HG02588 (cell line): Measurements from ENCODE around the gene APLP2.
"Not testable (repeated sequence)": the region's sequence is repeated elsewhere in the genome, so short reads cannot be mapped to it uniquely, and the experiment has no call there.

Experiments
- ATAC-seq: cut with Tn5 transposase; IDR thresholded peaks from one replicate; pipeline ENCODE4 v1.9.1; 2021; ENCODE audit warnings: mild to moderate bottlenecking, moderate library complexity; ENCODE audit not compliant: unreplicated experiment

APLP2 gene

DNA sequence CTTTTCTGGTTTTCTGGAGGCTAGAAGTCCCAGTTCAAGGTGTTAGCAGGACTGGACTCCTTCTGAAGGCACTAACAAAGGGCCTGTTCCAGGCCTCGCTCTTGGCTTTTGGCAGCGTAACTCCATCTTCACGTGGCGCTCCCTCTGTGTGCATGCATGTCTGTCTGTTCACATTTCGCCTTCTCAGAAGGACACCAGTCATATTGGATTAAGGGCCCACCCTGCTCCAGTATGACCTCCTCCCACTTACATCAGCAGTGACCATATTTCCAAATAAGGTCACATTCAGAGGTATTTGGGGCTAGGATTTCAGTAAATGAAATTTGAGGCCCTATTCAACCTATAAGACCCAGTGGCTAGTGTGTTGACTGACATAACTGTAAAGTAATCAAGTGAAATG is 20.0 kb downstream of the APLP2 start:
- ATAC-seq: no peak

DNA sequence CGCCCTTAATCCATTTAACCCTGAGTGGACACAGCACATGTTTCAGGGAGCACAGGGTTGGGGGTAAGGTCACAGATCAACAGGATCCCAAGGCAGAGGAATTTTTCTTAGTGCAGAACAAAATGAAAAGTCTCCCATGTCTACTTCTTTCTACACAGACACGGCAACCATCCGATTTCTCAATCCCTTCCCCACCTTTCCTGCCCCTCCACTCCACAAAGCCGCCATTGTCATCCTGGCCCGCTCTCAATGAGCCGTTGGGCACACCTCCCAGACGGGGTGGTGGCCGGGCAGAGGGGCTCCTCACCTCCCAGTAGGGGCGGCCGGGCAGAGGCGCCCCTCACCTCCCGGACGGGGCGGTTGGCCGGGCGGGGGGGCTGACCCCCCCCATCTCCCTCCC is 20.8 kb downstream of the APLP2 start:
- ATAC-seq: not testable (repeated sequence)

DNA sequence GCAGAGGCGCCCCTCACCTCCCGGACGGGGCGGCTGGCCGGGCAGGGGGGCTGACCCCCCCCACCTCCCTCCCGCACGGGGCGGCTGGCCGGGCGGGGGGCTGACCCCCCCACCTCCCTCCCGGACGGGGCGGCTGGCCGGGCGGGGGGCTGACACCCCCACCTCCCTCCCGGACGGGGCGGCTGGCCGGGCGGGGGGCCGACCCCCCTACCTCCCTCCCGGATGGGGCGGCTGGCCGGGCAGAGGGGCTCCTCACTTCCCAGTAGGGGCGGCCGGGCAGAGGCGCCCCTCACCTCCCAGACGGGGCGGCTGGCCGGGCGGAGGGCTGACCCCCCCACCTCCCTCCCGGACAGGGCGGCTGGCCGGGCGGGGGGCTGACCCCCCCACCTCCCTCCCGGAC is 21.5 kb downstream of the APLP2 start:
- ATAC-seq: not testable (repeated sequence)

DNA sequence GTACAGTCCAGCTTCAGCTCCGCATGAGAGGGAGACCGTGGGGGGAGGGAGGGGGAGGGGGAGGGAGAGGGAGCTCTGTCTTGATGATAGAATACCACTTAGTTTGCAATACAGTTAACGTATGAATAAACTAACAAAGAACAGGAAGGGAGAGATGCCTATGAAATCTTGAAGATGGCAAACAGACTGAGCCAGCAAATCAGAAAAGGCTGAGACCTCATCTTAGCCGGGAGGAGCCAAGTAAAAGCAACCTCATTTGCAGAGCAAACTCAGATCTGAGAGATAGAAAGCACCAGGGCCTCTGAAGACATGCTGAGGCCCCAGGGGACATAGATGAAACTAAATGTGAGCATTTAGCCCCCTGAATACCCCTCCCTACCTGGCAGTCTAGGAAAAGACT is 23.0 kb downstream of the APLP2 start:
- ATAC-seq: no peak

DNA sequence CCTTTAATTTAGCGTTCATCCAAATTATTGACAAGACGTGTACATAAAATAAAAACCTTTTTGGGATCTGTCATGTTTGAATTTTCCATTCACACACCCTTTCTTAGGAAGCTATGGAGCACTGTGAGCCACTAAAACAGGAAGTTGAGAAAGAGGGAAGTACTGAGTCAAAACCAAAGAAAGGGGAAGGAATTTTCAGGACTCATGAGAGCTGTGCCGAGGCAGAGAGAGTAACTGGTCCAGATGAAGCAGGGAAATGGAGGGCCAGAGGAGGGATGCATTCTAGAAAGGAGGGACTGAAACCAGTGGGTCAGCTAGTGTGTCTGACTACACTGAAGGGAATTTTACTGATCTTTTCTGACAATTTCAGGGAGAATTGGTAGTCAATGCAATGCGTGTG is 24.9 kb downstream of the APLP2 start:
- ATAC-seq: no peak

DNA sequence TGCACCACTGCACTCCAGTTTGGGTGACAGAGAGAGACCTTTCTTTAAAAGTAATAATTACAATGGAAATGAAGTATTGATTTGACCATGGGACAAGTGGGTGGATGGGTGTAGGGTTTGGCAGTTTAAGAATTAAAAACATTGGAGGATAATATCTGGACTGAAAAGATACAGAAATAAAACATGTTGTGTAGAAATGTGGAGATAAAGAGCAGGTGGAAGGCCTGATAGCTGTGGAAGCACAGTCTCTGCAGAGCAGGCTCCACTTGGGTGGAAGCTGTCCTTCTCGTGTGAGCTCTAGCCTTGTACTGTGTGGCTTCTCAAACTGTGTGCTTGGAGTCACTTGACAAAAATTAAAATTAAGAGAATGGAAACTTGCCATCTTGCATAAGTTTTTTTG is 25.6 kb downstream of the APLP2 start:
- ATAC-seq: no peak

DNA sequence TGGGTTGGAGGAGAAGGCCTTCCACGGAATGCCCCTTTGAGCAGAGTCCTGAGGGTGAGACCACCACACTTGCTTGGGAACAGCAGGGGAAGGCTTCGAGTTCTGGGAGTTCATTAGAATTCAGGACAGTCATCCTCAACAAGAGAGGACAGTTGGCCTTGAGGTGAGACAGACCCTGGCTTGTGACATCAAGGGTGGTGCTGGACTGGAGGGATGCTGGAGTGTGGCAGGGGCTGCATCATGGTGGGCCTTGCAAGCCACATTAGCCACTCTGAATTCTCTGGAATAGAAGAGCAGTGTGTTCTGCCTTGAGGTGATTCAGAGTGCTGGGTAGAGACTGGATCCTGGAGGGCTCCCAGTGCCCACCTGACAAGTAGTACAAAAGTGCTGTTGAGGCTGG is 26.3 kb downstream of the APLP2 start:
- no peak for ATAC-seq

DNA sequence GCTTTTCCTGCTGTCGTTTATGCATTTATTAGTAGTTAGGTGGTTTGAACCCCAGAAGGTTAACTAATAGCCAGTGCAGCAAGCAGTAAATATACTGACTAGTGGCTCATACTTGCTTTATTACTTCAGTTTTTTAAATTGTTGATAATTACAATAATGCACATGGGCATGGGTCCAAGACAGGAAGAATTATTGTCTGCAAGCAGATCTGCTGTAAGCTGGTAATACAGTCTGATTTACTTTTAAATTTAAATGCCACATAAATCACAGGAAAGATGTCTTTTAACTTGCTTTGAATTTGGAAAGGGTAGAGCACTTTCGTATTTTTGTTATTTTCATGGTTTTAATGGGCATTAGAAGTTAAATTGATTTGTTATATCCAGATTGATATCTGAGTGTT is 27.1 kb downstream of the APLP2 start:
- ATAC-seq: no peak

DNA sequence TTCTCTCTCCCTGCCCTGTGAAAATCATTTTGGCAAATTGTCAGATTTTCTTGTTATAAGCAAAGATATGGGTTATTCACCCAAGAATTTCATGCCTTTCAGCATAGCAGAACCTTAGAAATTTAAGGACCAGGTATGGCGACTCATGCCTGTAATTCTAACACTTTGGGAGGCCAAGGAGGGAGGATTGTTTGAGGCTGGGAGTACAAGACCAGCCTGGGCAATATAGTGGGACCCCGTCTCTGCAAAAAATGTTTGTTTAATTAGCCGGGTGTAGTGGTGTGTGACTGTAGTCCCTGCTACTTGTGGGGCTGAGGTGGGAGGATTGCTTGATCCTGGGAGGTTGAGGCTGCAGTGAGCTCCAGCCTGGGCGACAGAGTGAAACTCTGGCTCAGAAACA is 27.6 kb downstream of the APLP2 start:
- no peak for ATAC-seq

DNA sequence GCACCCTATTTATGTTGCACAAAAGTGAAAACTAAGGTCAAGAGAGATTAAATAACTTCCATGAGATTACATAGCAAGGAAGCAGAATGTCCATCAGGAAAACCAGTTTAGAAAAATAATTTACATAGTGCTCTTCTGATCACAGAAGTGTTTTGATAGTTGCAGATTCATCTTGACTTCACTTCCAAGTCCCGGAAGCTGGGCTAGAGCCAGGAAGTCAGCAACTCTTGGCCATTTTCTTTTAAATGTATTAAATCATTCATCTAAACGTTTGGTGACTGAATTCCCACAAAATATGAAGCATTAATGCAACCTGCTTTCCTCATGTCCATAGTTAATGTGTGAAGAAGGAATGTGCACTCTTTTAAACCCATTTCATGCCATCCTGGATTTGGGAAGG is 29.7 kb downstream of the APLP2 start:
- no peak for ATAC-seq

DNA sequence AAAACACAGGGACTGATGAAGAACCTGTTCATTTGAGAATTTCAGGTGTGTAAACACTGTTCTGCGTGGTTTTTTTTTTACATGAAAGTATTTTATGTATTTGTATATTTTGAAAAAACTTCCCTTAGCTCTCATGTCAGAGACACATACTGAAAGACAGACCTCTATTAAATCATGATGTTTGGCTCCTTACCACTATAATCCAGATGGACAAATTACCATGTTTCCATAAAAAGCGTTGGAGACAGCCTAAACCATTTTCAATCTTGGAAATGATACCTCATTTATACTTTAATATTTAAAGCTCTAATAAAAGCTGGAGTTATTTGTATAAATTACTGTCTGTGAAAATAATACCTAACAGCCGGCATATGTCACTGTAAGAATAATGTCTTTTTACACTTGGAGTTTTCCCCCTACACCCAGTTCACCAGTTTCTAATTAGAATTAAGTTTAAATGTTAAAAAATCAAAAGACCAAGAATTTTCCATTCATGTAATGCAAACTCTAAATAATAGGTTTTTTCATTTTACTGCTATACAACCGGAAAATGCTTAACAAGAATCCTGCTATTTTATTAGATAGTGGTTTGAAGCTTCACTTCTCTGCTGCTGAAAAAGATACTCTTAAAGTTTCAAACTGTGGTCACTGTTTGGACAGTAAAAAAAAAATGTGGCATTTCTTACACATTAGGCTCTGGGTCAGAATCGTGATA is 30.8 kb downstream of the APLP2 start:
- no peak for ATAC-seq

DNA sequence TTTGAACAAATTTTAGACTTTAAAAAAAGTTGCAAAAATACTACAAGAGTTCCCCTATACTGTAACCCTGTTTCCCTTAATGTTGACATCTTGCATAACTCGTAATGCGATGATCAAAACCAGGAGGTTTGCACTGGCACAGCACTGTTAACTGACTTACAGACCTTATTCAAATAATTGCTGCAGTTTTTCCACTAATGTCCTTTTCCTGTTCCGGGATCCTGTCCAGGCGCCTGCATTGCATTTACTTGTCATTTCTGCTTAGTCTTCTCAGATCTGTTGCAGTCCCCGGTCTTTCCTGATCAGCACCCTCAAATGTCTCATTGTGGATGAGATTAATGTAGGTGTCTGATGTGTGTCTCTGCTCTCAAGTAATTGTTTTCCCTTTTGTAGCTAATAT is 32.0 kb downstream of the APLP2 start:
- ATAC-seq: no peak

DNA sequence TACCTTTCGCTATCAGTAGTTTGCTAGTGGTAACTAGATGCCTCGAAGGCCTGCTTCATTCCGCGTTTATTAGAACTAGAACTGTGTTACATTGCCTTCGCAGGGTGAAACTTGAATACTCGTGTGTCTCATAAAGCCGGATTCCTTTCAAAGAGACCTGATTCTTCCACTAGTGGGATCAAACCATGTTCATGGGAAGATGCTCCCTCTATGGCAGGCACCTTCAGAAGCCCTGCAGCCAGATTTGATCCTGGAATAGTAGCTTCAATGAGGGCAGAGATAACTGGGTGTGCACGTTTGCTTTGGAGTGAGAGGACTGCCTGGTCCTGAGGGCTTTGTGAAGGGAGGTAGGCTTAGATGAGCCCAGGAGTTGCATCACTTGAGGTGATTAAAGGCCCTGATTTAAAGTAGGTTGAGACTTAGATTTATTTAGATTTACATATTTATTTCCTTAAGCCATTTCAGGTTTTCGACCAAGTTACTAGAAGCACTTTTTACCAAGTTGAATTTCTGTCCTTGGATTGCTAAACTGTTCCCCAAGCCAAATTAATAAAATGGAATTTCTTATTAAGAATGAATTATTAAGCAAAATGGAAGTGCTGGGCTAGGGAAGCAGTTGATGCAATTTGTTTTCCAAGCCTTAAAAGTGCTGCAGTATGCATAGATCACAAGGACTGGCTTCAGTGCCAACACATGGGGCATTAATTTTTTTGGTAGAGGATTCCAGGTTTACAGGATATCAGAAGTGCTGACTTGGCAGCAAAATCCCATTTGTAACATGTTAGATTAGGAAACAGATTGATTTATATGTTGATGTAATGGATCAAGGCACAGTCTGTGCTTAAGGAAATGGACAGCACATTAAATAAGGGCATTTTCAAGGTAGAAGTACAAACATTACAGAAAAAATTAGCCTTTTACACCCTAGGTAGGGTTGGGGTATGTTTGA is 32.9 kb downstream of the APLP2 start:
- ATAC-seq: no peak

DNA sequence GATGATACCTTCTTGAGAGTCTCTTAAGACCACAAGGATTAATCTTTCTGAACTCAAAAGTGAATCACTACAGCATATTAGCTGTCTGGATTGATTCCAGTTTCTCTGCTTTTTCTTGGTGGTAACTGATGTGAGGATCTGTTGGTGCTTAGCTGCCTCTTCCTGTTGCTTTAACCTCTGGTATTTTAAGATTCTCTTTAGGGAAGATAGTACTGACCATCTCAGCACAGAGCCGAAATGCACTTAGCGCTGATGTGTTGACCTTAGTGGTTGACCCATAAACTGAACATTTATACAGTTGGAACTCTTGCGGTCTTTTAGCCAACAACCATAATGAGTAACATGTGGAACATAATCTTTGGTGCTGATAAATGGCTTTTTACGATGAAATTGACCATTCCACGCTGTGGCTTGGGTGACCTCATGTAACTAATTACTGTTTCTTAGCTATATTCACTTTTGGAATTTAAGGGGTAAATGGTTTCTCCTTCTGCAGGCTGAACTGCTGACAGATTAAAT is 33.7 kb downstream of the APLP2 start:
- ATAC-seq: no peak

DNA sequence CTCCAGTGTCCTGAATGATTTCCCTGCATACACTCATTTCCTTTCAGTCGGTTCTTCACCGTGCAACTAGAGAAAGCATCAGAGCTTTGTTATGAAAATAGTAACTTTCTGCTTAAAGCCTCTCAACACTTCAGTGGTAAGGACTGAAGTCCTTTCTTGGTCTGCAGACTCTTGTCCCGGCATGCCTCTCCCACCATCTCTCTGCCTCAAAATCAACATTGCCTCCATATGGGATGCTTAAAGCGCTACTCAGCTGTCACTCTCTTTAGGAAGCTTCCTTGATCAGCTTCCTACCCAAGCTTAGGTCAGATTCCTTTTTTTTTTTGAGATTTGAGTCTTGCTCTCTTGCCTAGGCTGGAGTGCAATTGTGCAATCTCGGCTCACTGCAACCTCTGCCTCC is 36.7 kb downstream of the APLP2 start:
- no peak for ATAC-seq

DNA sequence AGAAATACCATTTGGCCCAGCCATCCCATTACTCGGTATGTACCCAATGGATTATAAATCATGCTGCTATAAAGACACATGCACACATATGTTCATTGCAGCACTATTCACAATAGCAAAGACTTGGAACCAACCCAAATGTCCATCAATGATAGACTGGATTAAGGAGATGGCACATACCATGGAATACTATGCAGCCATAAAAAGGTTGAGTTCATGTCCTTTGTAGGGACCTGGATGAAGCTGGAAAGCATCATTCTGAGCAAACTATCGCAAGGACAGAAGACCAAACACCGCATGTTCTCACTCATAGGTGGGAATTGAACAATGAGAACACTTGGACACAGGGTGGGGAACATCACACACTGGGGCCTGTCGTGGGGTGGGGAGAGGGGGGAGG is 39.0 kb downstream of the APLP2 start:
- ATAC-seq: not testable (repeated sequence)

DNA sequence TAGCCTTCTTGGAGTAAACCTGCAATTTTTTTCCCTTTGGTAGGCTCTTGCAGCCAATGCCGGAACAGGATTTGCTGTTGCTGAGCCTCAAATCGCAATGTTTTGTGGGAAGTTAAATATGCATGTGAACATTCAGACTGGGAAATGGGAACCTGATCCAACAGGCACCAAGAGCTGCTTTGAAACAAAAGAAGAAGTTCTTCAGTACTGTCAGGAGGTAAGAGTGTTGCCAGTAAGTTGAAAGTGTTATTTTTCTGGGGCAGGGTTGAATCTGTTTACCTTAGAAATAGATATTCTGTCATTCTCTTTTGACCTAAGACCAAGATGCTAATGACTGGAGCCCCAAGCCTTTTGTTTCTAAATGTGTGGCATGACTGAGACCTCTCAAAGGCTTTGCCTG is 39.7 kb downstream of the APLP2 start:
- ATAC-seq: no peak

DNA sequence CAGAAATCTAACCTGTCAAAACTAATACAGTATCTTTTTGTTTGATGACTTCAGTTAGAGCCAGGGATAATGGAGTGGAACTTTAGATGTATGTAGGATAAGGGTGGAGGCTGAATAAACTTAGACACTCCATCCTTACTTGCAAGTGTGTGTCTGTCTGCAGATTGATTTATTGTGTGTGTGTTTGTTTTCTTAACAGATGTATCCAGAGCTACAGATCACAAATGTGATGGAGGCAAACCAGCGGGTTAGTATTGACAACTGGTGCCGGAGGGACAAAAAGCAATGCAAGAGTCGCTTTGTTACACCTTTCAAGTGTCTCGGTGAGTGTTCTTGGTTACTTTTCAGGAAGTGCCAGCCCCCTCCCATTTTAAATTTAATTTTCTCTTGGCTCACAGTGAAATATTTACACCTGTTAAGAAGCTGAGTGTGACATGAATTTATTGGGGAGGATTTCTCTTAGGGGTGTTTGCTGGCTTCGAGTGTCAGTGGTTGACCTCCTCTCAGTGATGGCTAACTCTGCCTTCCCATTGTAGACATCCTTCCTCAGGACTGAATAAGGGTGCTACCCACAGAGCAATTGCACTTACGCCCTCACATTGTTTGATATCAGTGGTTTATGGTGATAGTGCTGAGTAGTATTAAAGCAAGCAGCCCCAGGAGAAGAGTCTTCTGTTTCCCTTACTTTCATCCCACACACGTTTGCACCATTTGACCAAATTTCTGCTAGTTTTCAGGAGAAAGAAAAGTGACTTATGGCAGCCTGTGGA is 40.8 kb downstream of the APLP2 start:
- no peak for ATAC-seq

DNA sequence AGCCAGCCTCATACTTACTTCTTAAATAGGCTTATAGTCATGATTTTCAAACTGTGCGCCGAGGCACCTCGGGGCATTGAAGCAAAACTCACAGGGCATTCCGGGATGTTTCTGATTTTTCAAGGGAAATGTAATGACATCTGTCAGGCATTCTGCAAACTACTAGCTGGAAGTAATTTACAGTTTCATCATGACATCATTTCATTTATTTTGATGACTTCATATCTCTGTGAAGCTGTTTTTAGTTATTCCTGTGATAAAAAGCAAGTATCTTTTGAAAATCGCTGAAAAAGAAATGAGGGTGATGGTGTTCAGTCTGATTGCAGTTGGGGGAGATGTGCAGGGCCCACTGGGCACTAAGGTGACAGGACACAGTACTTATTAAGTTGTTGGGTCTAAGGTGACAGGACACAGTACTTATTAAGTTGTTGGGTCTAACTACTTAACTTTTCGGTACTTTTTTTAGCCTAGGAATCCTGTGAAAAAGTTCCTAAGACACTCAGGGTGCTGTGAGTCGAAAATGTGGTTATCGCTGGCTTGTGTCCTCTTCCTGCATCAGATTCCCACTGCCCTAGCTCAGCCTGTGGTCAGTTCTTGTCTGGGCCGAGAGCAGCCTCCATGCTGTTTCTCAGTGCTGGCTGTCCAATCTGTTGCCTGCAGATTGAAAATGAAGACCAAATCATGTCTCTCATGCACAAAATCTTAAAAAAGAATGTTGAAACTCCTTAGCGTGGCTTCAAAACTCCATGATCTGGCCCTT is 42.6 kb downstream of the APLP2 start:
- ATAC-seq: no peak

DNA sequence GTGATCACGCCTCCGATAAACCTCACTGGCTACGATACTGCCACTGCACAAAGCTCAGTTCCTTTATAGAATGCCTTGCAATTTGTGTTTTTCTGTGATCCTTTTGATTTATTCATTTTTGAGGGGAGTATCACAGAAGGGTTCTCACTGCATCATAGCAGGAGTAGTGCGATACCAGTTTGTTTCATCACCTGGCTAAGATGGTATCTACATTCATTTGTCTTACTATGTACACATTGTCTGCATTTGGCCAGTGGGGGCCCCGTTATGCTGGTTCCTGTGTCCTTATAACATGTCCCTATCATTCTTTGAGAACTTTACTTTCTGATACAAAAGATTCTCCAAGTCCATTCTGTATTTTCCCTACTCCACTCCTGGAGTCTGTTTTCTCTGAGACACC is 44.6 kb downstream of the APLP2 start:
- no peak for ATAC-seq

DNA sequence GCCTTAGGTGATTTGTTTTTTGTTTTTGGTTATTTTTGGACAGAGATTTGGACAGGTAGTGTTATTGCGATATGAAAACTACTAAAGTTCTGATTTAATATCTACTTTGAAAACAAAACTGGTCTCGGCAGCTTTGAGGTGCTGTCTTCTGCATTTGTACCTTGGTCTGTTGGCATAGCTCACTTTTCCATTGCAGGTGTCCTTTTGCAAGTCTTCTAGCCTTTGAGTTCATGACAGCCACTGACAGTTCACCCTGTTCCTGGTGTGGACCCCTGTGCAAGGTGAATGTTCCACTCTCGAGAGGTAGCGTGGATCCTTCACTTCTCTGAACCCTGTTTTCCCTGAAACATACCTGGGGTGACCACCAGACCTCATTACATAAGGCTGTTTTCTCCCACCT is 45.0 kb downstream of the APLP2 start:
- ATAC-seq: no peak
